Liver (tissue), 9 donors: ENCODE measurements around the gene GP1BB. TPM values are rescaled to one million over a fixed set of nuclear protein-coding genes. Genes with fewer than 3 reads are reported as not detected.

Experiments
- DNase-seq: peaks from one replicate; pipeline ENCODE4 v3.0.0-alpha.2; 2017; ENCODE audit warnings: low spot score
- H3K27ac ChIP-seq, 2 donors: one replicate each; pipeline ENCODE4 v1.7.0; 2013; ENCODE audit warnings: inconsistent platforms in 2 of 2, low read length in 2 of 2, control low read depth in 1 of 2, low read depth in 1 of 2, mild to moderate bottlenecking in 1 of 2
- H3K27me3 ChIP-seq, 4 donors: one replicate each; pipeline versions ENCODE4 v1.6.1 to v1.7.0; 2013; ENCODE audit warnings: low read length in 3 of 4, inconsistent platforms in 1 of 4, mild to moderate bottlenecking in 1 of 4, moderate library complexity in 1 of 4; ENCODE audit not compliant: control insufficient read depth in 4 of 4, insufficient read depth in 4 of 4
- H3K36me3 ChIP-seq, 4 donors: one replicate each; pipeline versions ENCODE4 v1.6.1 to v1.7.0; 2013; ENCODE audit warnings: low read length in 3 of 4, mild to moderate bottlenecking in 3 of 4, low read depth in 1 of 4, moderate library complexity in 1 of 4; ENCODE audit not compliant: control insufficient read depth in 4 of 4, insufficient read depth in 3 of 4
- H3K4me1 ChIP-seq, 4 donors: one replicate each; pipeline versions ENCODE4 v1.6.1 to v1.7.0; 2013; ENCODE audit warnings: low read length in 3 of 4, mild to moderate bottlenecking in 3 of 4, moderate library complexity in 1 of 4; ENCODE audit not compliant: control insufficient read depth in 4 of 4, insufficient read depth in 4 of 4
- H3K4me3 ChIP-seq, 3 donors: one replicate each; pipeline versions ENCODE4 v1.6.1 to v1.7.0; 2013; ENCODE audit warnings: low read length in 3 of 3, control low read depth in 1 of 3, low read depth in 1 of 3, mild to moderate bottlenecking in 1 of 3
- H3K9ac ChIP-seq, 2 donors: one replicate each; pipeline ENCODE4 v1.7.0; 2013; ENCODE audit warnings: low read length in 2 of 2, mild to moderate bottlenecking in 2 of 2, moderate library complexity in 2 of 2, control low read depth in 1 of 2, low read depth in 1 of 2
- H3K9me3 ChIP-seq, 4 donors: one replicate each; pipeline versions ENCODE4 v1.6.1 to v1.7.0; 2013; ENCODE audit warnings: low read length in 3 of 4; ENCODE audit not compliant: control insufficient read depth in 4 of 4
- ATF3 ChIP-seq: IDR thresholded peaks from 2 replicates; pipeline ENCODE4 v1.6.1; 2016; ENCODE audit warnings: antibody characterized with exemption
- CTCF ChIP-seq: fragments of 150-350 bp; IDR thresholded peaks from 2 replicates; pipeline ENCODE4 v1.5.1; 2017; ENCODE audit warnings: improper control_type of control experiment, low read depth, low read length; ENCODE audit not compliant: missing input control
- EGR1 ChIP-seq, 2 donors: IDR thresholded peaks; 2 replicates each; pipeline ENCODE4 v1.6.1; 2016 to 2018; ENCODE audit warnings: antibody characterized with exemption in 2 of 2, low read depth in 2 of 2
- FOXA1 ChIP-seq: IDR thresholded peaks from 2 replicates; pipeline ENCODE4 v1.6.1; 2016; ENCODE audit warnings: antibody characterized with exemption
- FOXA2 ChIP-seq: IDR thresholded peaks from 2 replicates; pipeline ENCODE4 v1.6.1; 2016; ENCODE audit warnings: antibody characterized with exemption
- GABPA ChIP-seq, 2 donors: IDR thresholded peaks in 1 of 2; conservative IDR thresholded peaks in 1 of 2; 2 replicates each; pipeline ENCODE4 v1.6.1; 2016; ENCODE audit warnings: antibody characterized with exemption in 2 of 2, mild to moderate bottlenecking in 1 of 2, moderate library complexity in 1 of 2
- HNF4A ChIP-seq, 2 donors: conservative IDR thresholded peaks; 2 replicates each; pipeline ENCODE4 v1.6.1; 2016; ENCODE audit warnings: antibody characterized with exemption in 2 of 2, mild to moderate bottlenecking in 2 of 2
- HNF4G ChIP-seq: IDR thresholded peaks from 2 replicates; pipeline ENCODE4 v1.6.1; 2016; ENCODE audit warnings: antibody characterized with exemption
- JUND ChIP-seq, 2 donors: IDR thresholded peaks; 2 replicates each; pipeline ENCODE4 v1.6.1; 2016; ENCODE audit warnings: antibody characterized with exemption in 2 of 2
- MAX ChIP-seq: IDR thresholded peaks from 2 replicates; pipeline ENCODE4 v1.6.1; 2016; ENCODE audit warnings: antibody characterized with exemption
- NR2F2 ChIP-seq: IDR thresholded peaks from 2 replicates; pipeline ENCODE4 v1.6.1; 2016; ENCODE audit warnings: antibody characterized with exemption
- RAD21 ChIP-seq, 2 donors: IDR thresholded peaks; 2 replicates each; pipeline ENCODE4 v1.6.1; 2016; ENCODE audit warnings: antibody characterized with exemption in 2 of 2, mild to moderate bottlenecking in 2 of 2
- REST ChIP-seq: IDR thresholded peaks from 2 replicates; pipeline ENCODE4 v1.6.1; 2016; ENCODE audit warnings: antibody characterized with exemption, mild to moderate bottlenecking
- RXRA ChIP-seq, 2 donors: IDR thresholded peaks; 2 replicates each; pipeline ENCODE4 v1.6.1; 2017 to 2018; ENCODE audit warnings: antibody characterized with exemption in 2 of 2, mild to moderate bottlenecking in 1 of 2
- SP1 ChIP-seq: IDR thresholded peaks from 2 replicates; pipeline ENCODE4 v1.6.1; 2018; ENCODE audit warnings: antibody characterized with exemption, mild to moderate bottlenecking
- TAF1 ChIP-seq: conservative IDR thresholded peaks from 2 replicates; pipeline ENCODE4 v1.6.1; 2016; ENCODE audit warnings: antibody characterized with exemption, mild to moderate bottlenecking
- YY1 ChIP-seq: IDR thresholded peaks from 2 replicates; pipeline ENCODE4 v1.6.1; 2016; ENCODE audit warnings: antibody characterized with exemption, mild to moderate bottlenecking
- ZBTB33 ChIP-seq: IDR thresholded peaks from 2 replicates; pipeline ENCODE4 v1.6.1; 2016; ENCODE audit warnings: antibody characterized with exemption
- WGBS: extraction: QIAGEN DNeasy Blood & Tissue Kit; methylation state at CpG from one replicate; pipeline ENCODE4 v1.1.7; 2013; 5-methylcytosine and 5-hydroxymethylcytosine counted together
- polyA plus RNA-seq, 2 donors: library from polyadenylated mRNA; stranded (reverse) in 1 of 2; unstranded in 1 of 2; fragments of 200-250 nt in 1 of 2; fragments of >200 nt in 1 of 2; fragmentation: Nextera tagmentation in 1 of 2; extraction: Ambion mirVana in 1 of 2; gene quantifications; one replicate each; pipeline versions ENCODE4 v1.2.1 to v1.2.3, GENCODE V29; 2013 to 2015
- total RNA-seq, 2 donors: library from RNA; depleted of rRNA; stranded (reverse); fragments of >200 nt; gene quantifications; one replicate each; pipeline ENCODE4 v1.2.3, GENCODE V29; 2014
- donor health status: healthy.
- donor health status: healthy.
- donor health status: healthy.
- donor health status: healthy.
- donor health status: healthy.

GP1BB gene
- total and polyA plus RNA-seq, 4 donors, result 0.38 to 5.7 (median 0.51) TPM; not detected in 1

GRCh38 chr22:19772422-19772672 lies 49.0 kb downstream of the GP1BB start:
- H3K9me3 ChIP-seq, result no peaks in the 10 kb centered on the region
- no peaks in the 10 kb centered on the region for H3K36me3 ChIP-seq
- H3K9ac ChIP-seq, result no peak overlapping the region
- H3K4me1 ChIP-seq, result peaks cover 0 to 10% (median 0%) of the 10 kb centered on the region in 4 donors
- WGBS, result 65% methylated on average over 4 of the region's 4 CpGs
- no peak for DNase-seq
- no peak overlapping the region for H3K4me3 ChIP-seq
- H3K27ac ChIP-seq, result no peak overlapping the region
- TF ChIP-seq YY1 (no peak), TAF1 (no peak), SP1 (no peak), MAX (no peak), EGR1 (IDR thresholded peaks at IDR 0.05; ENCODE audit: low read depth in 2 of 2) (no peak), FOXA2 (no peak), CTCF (no peak), GABPA (IDR thresholded peaks at IDR 0.05 in 1 of 2, conservative IDR thresholded peaks at IDR 0.05 in 1 of 2) (no peak), RAD21 (IDR thresholded peaks at IDR 0.05) (no peak), ZBTB33 (no peak), ATF3 (no peak), FOXA1 (no peak), RXRA (IDR thresholded peaks at IDR 0.05) (no peak), HNF4A (conservative IDR thresholded peaks at IDR 0.05) (no peak), HNF4G (no peak), REST (no peak), NR2F2 (no peak), JUND (IDR thresholded peaks at IDR 0.05) (no peak)
- peaks cover 2 to 9% (median 6%) of the 10 kb centered on the region in 4 donors for H3K27me3 ChIP-seq
